ENCODE data around the gene BTAF1. TPM values are rescaled to one million over a fixed set of nuclear protein-coding genes. Genes with fewer than 3 reads are reported as not detected.

Gene BTAF1
- polyA plus RNA-seq, 1 donor (not counting 4 experiments of a cell fraction or from before 2014, with no cell fraction given): 42.9 TPM

- Histone ChIP-seq H3K79me2 (ENCODE audit: control insufficient read depth, insufficient read depth, low read length) (no peaks in the 10 kb centered on the region), H4K20me1 (ENCODE audit: control insufficient read depth, extremely low read depth, insufficient read depth, low read length) (no peaks in the 10 kb centered on the region), H3K27ac (ENCODE audit: control insufficient read depth, insufficient read depth, low read length) (no peak overlapping the region), H3K9ac (ENCODE audit: control insufficient read depth, extremely low read depth, insufficient read depth, low read length) (no peak overlapping the region), H3K9me1 (ENCODE audit: control insufficient read depth, extremely low read depth, insufficient read depth, low read length) (no peaks in the 10 kb centered on the region), H3K36me3 (ENCODE audit: control insufficient read depth in 2 of 2, extremely low read depth in 1 of 2, insufficient read depth in 2 of 2, low read length in 2 of 2) (peaks cover 0 to 3% of the 10 kb centered on the region in 2 experiments), H3K4me1 (ENCODE audit: control insufficient read depth, extremely low read depth, insufficient read depth, low read length) (no peaks in the 10 kb centered on the region), H3K4me2 (ENCODE audit: control insufficient read depth, extremely low read depth, insufficient read depth, low read depth, low read length) (no peak overlapping the region), H2AFZ (ENCODE audit: control insufficient read depth, low read length) (no peak overlapping the region), H3K27me3 (ENCODE audit: control insufficient read depth, extremely low read depth, insufficient read depth, low read length) (no peaks in the 10 kb centered on the region), H3K9me3 (ENCODE audit: control insufficient read depth, low read depth, low read length) (no peaks in the 10 kb centered on the region), H3K4me3 (ENCODE audit: control insufficient read depth in 2 of 3, extremely low read depth in 1 of 3, insufficient read depth in 2 of 3, low read depth in 1 of 3, low read length in 3 of 3) (no peak overlapping the region)
- DNase-seq (ENCODE audit: low read depth, low spot score): no peak
- dilution Hi-C loops (cut with MboI; ENCODE audit: extremely low pct_ligation_motif_present, low sequenced_read_pairs): no loop called here
- no peak for FAIRE-seq
- TF ChIP-seq CTCF (optimal IDR thresholded peaks at IDR 0.05 in 1 of 3, IDR thresholded peaks at IDR 0.05 in 1 of 3, conservative IDR thresholded peaks at IDR 0.05 in 1 of 3; ENCODE audit: extremely low read depth in 1 of 3, insufficient read depth in 2 of 3, low read length in 3 of 3): no peak
- TF ChIP-seq EZH2 (IDR thresholded peaks at IDR 0.05; ENCODE audit: low read length): no peak
These were observed 85.9 kb downstream of the BTAF1 start for GRCh38 chr10:92009445-92009844.

- H3K9me1 ChIP-seq (ENCODE audit: control insufficient read depth, extremely low read depth, insufficient read depth, low read length): no peaks in the 10 kb centered on the region
- H3K27me3 ChIP-seq (ENCODE audit: control insufficient read depth, extremely low read depth, insufficient read depth, low read length): no peaks in the 10 kb centered on the region
- H3K79me2 ChIP-seq (ENCODE audit: control insufficient read depth, insufficient read depth, low read length): no peaks in the 10 kb centered on the region
- no peak for FAIRE-seq
- no peak for DNase-seq (ENCODE audit: low read depth, low spot score)
- H3K27ac ChIP-seq (ENCODE audit: control insufficient read depth, insufficient read depth, low read length): no peak overlapping the region
- no peaks in the 10 kb centered on the region for H3K4me1 ChIP-seq (ENCODE audit: control insufficient read depth, extremely low read depth, insufficient read depth, low read length)
- no peak overlapping the region for H2AFZ ChIP-seq (ENCODE audit: control insufficient read depth, low read length)
- no peak overlapping the region for H3K4me2 ChIP-seq (ENCODE audit: control insufficient read depth, extremely low read depth, insufficient read depth, low read depth, low read length)
- no peak overlapping the region for H3K4me3 ChIP-seq (ENCODE audit: control insufficient read depth in 2 of 3, extremely low read depth in 1 of 3, insufficient read depth in 2 of 3, low read depth in 1 of 3, low read length in 3 of 3)
- no peak for TF ChIP-seq EZH2 (IDR thresholded peaks at IDR 0.05; ENCODE audit: low read length)
- no peak for TF ChIP-seq CTCF (optimal IDR thresholded peaks at IDR 0.05 in 1 of 3, IDR thresholded peaks at IDR 0.05 in 1 of 3, conservative IDR thresholded peaks at IDR 0.05 in 1 of 3; ENCODE audit: extremely low read depth in 1 of 3, insufficient read depth in 2 of 3, low read length in 3 of 3)
- H3K36me3 ChIP-seq (ENCODE audit: control insufficient read depth in 2 of 2, extremely low read depth in 1 of 2, insufficient read depth in 2 of 2, low read length in 2 of 2): peaks cover 0 to 3% of the 10 kb centered on the region in 2 experiments
- no peaks in the 10 kb centered on the region for H3K9me3 ChIP-seq (ENCODE audit: control insufficient read depth, low read depth, low read length)
- no peaks in the 10 kb centered on the region for H4K20me1 ChIP-seq (ENCODE audit: control insufficient read depth, extremely low read depth, insufficient read depth, low read length)
- H3K9ac ChIP-seq (ENCODE audit: control insufficient read depth, extremely low read depth, insufficient read depth, low read length): no peak overlapping the region
- dilution Hi-C loops (cut with MboI; ENCODE audit: extremely low pct_ligation_motif_present, low sequenced_read_pairs): no loop called here
These were observed 86.6 kb downstream of the BTAF1 start for GRCh38 chr10:92010047-92010735.

All from keratinocyte (primary cell).